SJSA1 (cell line): Measurements from ENCODE around the gene PPP1R1C. TPM values are rescaled to one million over a fixed set of nuclear protein-coding genes. Genes with fewer than 3 reads are reported as not detected.

Experiments
- DNase-seq, 2 experiments: peaks; one replicate each; pipeline ENCODE4 v3.0.0-alpha.2; 2015 to 2020; ENCODE audit warnings: low spot score in 2 of 2, low read depth in 1 of 2
- H3K27ac ChIP-seq: fragments of 250-450 bp; sonication (Bioruptor Pico); 2 replicates; pipeline ENCODE4 v1.5.1; 2020; ENCODE audit warnings: mild to moderate bottlenecking, moderate library complexity
- H3K27me3 ChIP-seq: fragments of 250-450 bp; sonication (Bioruptor Pico); replicated peaks from 2 replicates; pipeline ENCODE4 v1.5.1; 2020; ENCODE audit warnings: mild to moderate bottlenecking, moderate library complexity
- H3K36me3 ChIP-seq: fragments of 250-450 bp; sonication (Bioruptor Pico); 2 replicates; pipeline ENCODE4 v1.5.1; 2020; ENCODE audit warnings: mild to moderate bottlenecking
- H3K4me1 ChIP-seq: fragments of 250-450 bp; sonication (Bioruptor Pico); replicated peaks from 2 replicates; pipeline ENCODE4 v1.6.1; 2021; ENCODE audit warnings: mild to moderate bottlenecking
- H3K4me3 ChIP-seq: fragments of 250-450 bp; sonication (Bioruptor Pico); 2 replicates; pipeline ENCODE4 v1.5.1; 2020; ENCODE audit warnings: mild to moderate bottlenecking
- H3K9me3 ChIP-seq: fragments of 250-450 bp; sonication (Bioruptor Pico); replicated peaks from 2 replicates; pipeline ENCODE4 v1.5.1; 2020; ENCODE audit warnings: mild to moderate bottlenecking
- total RNA-seq: library from RNA; depleted of rRNA; stranded (reverse); fragments of >200 nt; shearing (Covaris generic); gene quantifications from 2 replicates; pipeline ENCODE4 v1.2.3, GENCODE V29; 2014

Gene PPP1R1C
- total RNA-seq, 1 experiment from 2014 or later = 0.32 TPM

DNA sequence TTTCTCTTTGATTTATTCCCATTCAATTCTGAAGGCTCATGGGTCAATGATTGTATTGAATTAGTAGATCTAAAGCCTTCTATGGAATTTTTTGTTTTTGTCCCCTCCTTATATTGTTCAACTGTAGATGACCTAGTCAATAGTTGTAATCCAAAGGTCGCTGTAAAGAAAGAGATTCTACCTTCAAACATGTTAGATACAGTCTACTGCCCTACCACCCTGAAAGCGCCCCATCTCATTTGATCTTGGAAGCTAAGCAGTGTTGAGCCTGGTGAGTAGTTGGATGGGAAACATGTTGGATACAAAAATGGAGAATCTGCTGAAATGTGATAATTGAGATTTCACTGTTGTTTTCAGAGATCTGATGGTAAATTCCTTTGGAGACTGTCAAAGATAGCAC, 63.0 kb downstream of the PPP1R1C start:
- Histone ChIP-seq H3K4me1 (no peaks in the 10 kb centered on the region), H3K9me3 (no peaks in the 10 kb centered on the region), H3K27ac (no peak overlapping the region), H3K36me3 (no peaks in the 10 kb centered on the region), H3K4me3 (no peak overlapping the region), H3K27me3 (no peaks in the 10 kb centered on the region)
- DNase-seq = no peak

DNA sequence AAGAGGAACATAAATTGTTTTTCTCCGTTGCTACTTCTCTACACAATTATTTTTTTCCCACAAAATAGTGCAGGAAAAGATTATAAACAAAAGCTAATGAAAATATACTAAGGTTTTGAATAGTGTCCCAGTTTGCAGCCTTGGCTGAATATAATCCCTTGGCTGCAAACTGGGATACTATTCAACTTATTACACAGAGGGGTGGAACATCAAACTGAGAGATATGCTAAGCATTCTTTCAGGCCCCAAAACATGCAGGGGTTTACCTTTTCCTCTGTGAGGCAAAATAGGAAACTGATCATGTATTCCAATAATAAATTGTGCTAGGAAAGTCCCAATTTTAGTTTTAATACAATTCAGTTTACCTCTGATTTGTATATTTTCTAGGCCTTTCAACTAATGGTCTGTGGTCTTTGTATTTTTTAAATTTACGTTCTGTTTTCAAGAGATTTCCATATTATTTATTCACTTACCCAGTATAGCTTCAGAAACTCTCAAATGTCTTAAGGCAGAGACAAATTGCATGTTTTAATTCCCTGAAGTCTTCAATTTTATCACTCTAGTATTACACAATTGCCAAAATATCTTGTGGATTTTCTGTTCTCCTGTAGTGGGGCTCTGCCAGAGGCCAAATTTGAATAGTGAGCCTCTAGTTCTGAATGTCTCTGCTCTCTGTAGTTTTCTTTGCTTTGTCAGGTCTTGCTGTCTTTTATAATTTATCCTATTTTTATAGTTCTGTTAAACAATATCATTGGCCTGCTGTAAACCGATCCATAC, 63.9 kb downstream of the PPP1R1C start:
- no peak overlapping the region for H3K4me3 ChIP-seq
- no peaks in the 10 kb centered on the region for H3K36me3 ChIP-seq
- H3K27me3 ChIP-seq = no peaks in the 10 kb centered on the region
- no peak overlapping the region for H3K27ac ChIP-seq
- DNase-seq = no peak
- no peaks in the 10 kb centered on the region for H3K4me1 ChIP-seq
- H3K9me3 ChIP-seq = no peaks in the 10 kb centered on the region

DNA sequence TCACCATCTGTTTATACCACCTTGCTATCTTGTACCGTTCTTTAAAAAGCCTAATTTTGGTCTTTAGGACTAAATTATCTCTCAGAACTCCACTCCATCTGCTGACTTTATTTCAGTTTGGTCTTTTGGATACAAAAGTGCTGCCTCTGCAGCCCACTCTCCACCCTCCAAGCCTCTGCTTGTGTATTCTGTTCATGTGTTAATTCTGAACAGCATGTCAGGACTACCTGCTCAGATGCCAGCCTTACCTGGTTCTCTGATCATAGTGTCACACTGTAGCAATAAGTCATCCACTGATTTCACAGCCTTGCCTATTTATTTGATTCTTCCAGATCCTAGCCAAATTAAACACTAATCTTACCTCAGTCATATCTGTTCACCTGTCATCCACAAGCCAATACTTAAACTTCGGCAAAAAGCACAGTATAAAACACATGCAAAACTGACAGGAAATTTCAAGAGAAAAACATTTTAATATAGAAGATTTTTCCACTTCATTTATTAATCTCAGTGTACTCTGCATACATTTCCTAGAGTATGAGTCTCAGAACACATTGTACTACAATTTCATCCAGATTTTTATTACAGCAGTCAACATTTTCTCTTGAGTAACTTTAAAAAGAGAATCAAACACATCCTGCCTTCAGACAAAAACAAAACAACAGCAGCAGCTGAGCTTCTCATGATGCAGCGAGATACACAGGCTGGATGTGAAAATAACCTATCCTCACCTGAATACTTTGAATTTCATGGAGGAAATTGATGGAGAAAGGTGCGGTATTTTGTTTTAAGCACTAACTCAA, 64.9 kb downstream of the PPP1R1C start:
- Histone ChIP-seq H3K27ac (no peak overlapping the region), H3K4me1 (no peaks in the 10 kb centered on the region), H3K36me3 (no peaks in the 10 kb centered on the region), H3K9me3 (no peaks in the 10 kb centered on the region), H3K4me3 (no peak overlapping the region), H3K27me3 (no peaks in the 10 kb centered on the region)
- DNase-seq = no peak

DNA sequence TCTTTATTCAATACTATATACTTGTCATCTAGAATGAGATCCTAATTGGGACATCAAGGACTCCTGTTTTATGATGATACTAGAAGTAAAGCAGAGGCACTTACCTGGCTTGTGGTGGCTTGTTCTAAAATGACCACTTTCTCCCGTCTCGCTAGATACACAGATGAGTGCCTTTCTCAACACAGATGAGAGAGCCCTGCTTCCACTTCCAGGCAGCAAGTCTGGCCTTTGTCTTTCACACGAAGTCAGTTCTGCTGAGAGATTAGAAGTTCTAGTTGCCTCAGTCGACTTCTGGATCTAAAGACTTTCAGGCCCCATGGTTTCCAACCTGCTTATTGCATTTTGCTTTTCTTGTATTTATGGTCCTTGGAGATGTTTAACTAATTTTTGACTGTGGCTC, 70.3 kb downstream of the PPP1R1C start:
- no peak for DNase-seq
- no peak overlapping the region for H3K27ac ChIP-seq

DNA sequence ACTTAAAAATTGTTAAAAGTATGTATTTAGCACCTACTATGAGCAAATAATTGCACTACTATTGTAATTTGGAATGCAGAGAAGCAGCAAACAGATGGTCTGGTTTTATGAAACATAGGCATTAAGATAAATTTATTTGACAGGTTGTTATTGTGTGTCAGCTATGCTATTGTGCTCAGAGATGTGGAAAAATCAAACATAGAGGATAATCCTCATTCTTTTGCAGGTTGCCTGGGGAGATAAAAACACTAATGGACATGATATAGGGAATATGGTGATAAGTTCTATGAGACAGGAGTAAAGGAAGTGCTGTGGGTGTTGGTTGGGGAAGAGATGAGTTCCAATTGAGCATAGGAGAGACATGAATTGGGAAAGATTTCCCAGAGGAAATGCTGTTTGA, 71.3 kb downstream of the PPP1R1C start:
- no peaks in the 10 kb centered on the region for H3K36me3 ChIP-seq
- H3K4me3 ChIP-seq = no peak overlapping the region
- H3K9me3 ChIP-seq = no peaks in the 10 kb centered on the region
- no peaks in the 10 kb centered on the region for H3K4me1 ChIP-seq
- no peak for DNase-seq
- no peak overlapping the region for H3K27ac ChIP-seq
- H3K27me3 ChIP-seq = no peaks in the 10 kb centered on the region

More for the DNA sequence above, 70.3 kb downstream of the PPP1R1C start:
- H3K27me3 ChIP-seq = no peaks in the 10 kb centered on the region
- H3K36me3 ChIP-seq = no peaks in the 10 kb centered on the region
- H3K4me1 ChIP-seq = no peaks in the 10 kb centered on the region
- H3K4me3 ChIP-seq = no peak overlapping the region
- no peaks in the 10 kb centered on the region for H3K9me3 ChIP-seq

DNA sequence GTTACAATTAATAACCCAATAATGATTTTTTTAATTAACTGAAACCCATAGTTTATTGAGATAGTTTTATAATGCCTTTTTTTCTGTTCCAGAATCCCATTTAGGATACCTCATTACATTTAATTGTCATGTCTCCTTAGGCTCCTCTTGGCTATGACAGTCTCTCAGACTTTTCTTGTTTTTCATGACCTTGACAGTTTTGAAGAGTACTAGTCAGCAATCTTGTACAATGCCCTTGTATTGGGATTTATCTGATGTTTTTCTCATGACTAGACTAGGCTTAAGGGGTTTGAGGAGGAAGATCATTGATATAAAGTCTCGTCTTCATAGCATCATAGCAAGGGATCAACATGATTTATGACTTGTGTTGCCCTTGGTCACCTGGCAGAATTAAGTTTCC, 72.4 kb downstream of the PPP1R1C start:
- no peaks in the 10 kb centered on the region for H3K36me3 ChIP-seq
- H3K4me1 ChIP-seq = no peaks in the 10 kb centered on the region
- H3K27me3 ChIP-seq = no peaks in the 10 kb centered on the region
- H3K9me3 ChIP-seq = no peaks in the 10 kb centered on the region
- H3K4me3 ChIP-seq = no peak overlapping the region
- no peak overlapping the region for H3K27ac ChIP-seq
- no peak for DNase-seq

DNA sequence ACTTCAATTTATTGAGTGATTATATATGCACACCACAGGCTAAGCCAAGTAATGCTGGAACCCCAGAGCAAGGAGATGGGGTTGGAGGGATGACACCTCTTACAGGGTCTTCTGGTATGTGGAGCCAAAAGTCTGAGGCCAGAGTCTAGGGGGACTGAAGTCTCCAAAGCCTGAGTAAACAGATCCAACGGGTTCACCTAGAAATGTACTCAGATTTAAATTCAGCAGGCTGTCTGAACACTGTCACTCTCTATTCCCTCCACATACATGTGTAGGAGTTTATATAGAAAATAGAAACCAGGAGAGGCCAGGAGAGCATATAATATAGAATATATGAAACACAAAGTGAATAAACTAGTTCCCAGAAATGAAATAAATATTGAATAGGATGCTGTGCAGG, 76.1 kb downstream of the PPP1R1C start:
- H3K4me3 ChIP-seq = no peak overlapping the region
- peaks cover 7% of the 10 kb centered on the region for H3K4me1 ChIP-seq
- no peaks in the 10 kb centered on the region for H3K27me3 ChIP-seq
- no peaks in the 10 kb centered on the region for H3K9me3 ChIP-seq
- no peak overlapping the region for H3K27ac ChIP-seq
- H3K36me3 ChIP-seq = no peaks in the 10 kb centered on the region
- no peak for DNase-seq

DNA sequence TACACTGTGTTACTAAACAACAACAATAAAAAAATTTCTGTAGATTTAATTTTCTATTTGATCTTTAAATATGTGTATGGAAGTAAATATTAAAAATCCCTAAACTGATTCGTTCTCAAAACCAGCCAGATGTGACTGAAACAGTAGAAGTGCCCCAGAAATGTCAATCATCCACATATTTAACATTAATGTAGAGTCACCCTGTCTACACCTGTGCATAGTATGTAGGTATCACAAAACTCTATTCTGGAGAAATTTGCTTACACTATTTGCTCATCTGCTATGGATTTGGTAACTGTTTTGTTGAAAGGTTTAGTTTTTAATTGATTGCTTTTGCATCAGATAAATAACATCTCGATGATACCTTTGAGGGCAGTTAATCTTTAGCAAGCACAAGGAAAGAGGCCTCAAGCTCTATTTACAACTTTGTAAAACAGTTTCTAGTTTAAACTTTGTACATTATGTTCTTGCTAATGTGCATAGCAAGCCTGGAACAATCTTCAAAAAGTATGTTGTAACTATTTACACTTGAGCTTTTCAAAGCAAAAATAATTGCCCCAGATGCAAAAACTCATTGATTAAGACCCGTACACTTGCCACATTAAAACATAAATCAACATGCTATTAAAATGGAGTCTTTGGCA, 76.8 kb downstream of the PPP1R1C start:
- Histone ChIP-seq H3K9me3 (no peaks in the 10 kb centered on the region), H3K36me3 (no peaks in the 10 kb centered on the region), H3K27ac (no peak overlapping the region), H3K4me3 (no peak overlapping the region), H3K4me1 (peaks cover 14% of the 10 kb centered on the region), H3K27me3 (no peaks in the 10 kb centered on the region)
- DNase-seq = no peak

DNA sequence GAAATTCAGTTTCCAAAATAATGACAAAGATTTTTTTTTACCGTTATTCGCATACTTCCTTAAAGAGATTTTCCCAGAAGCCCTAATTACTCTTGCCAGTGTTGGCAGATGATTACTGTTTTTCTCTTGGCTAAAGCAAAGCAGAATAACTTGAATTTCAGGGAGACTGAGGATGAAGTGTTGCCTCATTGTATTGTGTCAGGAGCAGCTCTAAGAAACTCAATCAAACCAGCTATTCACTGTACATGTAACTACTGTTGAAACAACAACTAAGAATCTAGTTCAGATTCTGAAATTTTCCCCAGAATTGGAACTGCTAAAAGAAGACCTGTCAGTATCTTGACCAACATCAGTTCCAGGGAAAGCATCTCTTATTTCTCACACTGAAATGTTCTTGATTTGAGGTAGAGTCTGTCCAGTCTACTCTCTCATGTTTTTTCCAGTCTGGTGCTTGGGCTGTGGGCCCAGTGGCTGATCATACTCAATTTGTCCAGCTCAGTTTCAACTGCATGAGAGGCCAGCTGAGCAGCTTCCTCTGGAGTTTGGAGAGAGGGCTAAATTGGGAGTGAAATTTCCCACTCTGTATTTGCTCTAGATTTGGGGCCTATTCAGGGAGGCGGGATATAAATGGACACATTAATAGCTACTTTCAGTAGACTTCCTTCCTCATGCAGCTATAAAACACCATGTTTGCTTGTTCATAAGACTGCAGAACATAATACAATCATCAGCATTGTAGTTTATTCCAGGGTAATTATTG, 78.5 kb downstream of the PPP1R1C start:
- Histone ChIP-seq H3K27ac (no peak overlapping the region), H3K4me1 (peaks cover 30% of the 10 kb centered on the region), H3K27me3 (no peaks in the 10 kb centered on the region), H3K36me3 (no peaks in the 10 kb centered on the region), H3K4me3 (no peak overlapping the region), H3K9me3 (no peaks in the 10 kb centered on the region)
- DNase-seq = no peak

DNA sequence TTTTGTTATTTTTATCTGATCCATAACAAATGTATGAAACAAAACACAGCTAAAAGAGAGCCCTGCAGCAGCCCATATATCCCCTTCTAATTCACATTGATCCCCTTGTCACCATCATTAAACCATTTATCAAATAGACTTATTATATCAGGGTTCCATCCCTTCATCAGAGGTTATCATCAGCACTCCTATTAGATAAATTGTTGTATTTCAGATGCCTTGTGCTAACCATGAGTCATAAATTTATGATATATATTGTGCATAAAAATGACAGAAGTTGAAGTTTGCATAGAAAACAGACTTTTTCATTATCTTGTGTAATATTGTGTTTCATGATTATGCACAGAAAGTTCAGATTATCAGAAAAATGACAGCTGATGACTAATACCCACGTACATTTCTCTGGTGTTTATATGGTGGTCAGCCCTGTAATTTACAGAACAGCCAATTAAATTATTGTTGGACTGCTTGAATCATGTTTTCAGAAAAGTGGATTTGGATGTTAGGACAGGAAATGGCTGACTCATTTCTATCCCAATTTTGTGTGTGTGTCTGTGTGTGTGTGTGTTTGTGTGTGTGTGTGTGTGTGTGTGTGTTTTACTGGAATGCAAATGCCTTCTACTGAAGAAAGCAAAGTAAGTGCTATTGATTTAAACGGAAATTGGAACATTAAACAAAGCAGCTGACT, 80.9 kb downstream of the PPP1R1C start:
- Histone ChIP-seq H3K4me1 (peaks cover 41% of the 10 kb centered on the region), H3K27ac (peak overlapping the region; percentile 73), H3K4me3 (no peak overlapping the region), H3K36me3 (no peaks in the 10 kb centered on the region), H3K27me3 (no peaks in the 10 kb centered on the region), H3K9me3 (no peaks in the 10 kb centered on the region)
- peak; percentile 54 to 89 for DNase-seq

DNA sequence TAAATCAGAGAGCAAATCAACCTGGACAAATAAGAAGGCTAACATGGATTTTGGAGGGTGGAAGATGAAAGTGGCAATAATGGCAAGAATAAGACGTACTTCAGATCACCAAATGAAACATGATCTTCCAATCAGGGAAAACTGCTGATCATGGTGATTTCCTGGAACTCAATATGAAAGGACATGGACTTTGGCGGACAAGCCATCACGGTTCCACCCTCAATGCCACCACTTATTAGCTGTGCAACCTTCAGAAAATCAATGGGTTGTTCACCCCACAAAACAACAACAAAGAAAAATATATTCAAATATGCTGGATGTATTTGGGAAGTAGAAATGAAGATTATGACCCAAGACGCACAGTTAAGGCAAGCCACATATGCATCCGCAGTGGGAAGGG, 81.7 kb downstream of the PPP1R1C start:
- DNase-seq = no peak
- no peaks in the 10 kb centered on the region for H3K9me3 ChIP-seq
- peaks cover 42% of the 10 kb centered on the region for H3K4me1 ChIP-seq
- no peak overlapping the region for H3K4me3 ChIP-seq
- no peaks in the 10 kb centered on the region for H3K27me3 ChIP-seq
- no peaks in the 10 kb centered on the region for H3K36me3 ChIP-seq
- H3K27ac ChIP-seq = peak overlapping the region; percentile 73

DNA sequence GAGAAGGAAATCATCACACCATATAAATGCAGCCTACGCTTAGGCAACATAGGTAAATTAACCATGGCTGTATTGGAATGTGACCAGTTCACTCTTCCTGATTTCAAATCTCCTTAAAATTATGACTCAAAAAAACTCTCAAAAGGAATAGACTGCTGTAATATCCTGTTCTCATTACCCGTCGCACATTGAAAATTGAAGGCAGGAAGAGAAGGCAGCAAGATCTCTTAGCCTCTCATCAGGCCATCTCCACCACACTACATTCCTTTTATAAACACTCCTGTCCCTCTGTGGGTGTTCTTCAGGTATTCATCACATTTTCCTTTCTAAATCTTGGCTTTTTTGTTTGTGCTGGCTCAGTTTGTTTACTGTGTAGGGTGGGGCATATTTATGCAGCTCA, 83.2 kb downstream of the PPP1R1C start:
- Histone ChIP-seq H3K4me1 (peaks cover 54% of the 10 kb centered on the region), H3K36me3 (no peaks in the 10 kb centered on the region), H3K27ac (peak overlapping the region; percentile 73), H3K9me3 (no peaks in the 10 kb centered on the region), H3K4me3 (no peak overlapping the region), H3K27me3 (no peaks in the 10 kb centered on the region)
- DNase-seq = peak; percentile 64 to 92

DNA sequence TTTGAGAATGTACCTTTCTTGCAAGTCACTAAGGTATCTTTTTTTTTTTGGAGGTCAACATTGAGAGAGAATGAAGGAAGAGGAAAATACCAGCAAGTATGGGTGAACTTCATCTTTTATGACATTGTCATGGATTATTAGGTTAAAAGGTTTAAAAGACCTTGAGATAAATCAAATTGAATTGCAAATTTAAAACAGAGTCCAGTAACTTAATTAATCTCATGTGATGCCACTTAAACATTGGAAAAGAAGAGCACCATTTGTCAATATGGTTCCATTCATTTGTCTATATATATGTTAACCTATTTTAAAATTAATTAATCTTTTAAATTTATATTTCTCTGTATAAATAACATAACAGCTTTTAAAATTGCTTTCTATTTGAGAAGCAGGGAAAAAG, 83.8 kb downstream of the PPP1R1C start:
- no peak for DNase-seq
- Histone ChIP-seq H3K4me3 (no peak overlapping the region), H3K36me3 (no peaks in the 10 kb centered on the region), H3K9me3 (no peaks in the 10 kb centered on the region), H3K27me3 (no peaks in the 10 kb centered on the region), H3K4me1 (peaks cover 54% of the 10 kb centered on the region), H3K27ac (peak overlapping the region; percentile 15; the same call in 1 of the 2 replicates)
